Measurements from ENCODE around the gene MAPK8IP1.

MAPK8IP1 gene

DNA sequence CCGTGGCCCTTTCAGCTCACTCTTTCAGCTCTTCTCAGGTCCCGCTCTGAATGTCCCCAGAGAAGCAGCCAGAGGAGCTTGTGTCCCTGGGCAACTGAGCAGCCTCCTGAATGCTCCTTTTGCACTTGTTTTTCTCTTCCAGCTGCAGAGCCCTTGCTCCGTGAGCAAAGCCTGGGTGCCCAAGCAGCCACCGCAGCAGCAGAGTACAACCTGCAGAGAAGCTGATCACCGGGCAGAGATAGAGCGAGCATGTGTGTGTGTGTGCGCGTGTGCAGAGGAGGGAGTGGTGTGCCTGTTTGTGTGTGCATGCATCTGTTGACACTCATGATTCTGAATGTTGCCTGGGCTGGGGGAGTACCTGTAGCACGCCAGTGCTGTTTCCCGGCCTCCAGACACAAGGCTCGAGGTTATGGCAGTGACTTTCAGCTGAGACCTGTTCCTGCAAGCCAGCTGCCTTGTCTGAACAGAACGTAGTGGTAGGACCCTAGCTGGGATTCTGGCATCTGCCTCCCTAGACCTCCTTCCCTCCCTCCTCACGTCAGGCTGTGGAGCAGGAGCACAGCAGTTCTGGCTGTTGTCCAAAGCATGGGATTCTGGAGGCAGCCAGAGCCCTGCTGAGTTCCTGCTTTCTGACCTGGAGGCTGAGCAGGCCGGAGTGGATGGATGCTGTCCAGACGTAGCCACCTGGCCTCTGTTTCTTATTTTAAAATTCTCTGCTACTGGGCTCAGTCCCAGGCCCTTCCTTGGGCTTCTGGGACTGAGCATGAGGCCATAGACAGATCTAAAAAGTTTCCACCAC is 4.5 kb upstream of the MAPK8IP1 start:
- Histone ChIP-seq H3K4me3 (no peak overlapping the region), H3K36me3 (peaks cover 30 to 66% (median 59%) of the 10 kb centered on the region in 3 donors), H3K27me3 (no peaks in the 10 kb centered on the region), H3K9me3 (no peaks in the 10 kb centered on the region), H3K27ac (no peak overlapping the region), H3K4me1 (peaks cover 0 to 10% (median 6%) of the 10 kb centered on the region in 4 donors)
- DNase-seq: no peak
- intact Hi-C loops (cut with DNase I; ENCODE audit: low total_unique reads): no loop called here
- TF ChIP-seq, protein P1, sequence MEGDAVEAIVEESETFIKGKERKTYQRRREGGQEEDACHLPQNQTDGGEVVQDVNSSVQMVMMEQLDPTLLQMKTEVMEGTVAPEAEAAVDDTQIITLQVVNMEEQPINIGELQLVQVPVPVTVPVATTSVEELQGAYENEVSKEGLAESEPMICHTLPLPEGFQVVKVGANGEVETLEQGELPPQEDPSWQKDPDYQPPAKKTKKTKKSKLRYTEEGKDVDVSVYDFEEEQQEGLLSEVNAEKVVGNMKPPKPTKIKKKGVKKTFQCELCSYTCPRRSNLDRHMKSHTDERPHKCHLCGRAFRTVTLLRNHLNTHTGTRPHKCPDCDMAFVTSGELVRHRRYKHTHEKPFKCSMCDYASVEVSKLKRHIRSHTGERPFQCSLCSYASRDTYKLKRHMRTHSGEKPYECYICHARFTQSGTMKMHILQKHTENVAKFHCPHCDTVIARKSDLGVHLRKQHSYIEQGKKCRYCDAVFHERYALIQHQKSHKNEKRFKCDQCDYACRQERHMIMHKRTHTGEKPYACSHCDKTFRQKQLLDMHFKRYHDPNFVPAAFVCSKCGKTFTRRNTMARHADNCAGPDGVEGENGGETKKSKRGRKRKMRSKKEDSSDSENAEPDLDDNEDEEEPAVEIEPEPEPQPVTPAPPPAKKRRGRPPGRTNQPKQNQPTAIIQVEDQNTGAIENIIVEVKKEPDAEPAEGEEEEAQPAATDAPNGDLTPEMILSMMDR (IDR thresholded peaks at IDR 0.05): no peak

DNA sequence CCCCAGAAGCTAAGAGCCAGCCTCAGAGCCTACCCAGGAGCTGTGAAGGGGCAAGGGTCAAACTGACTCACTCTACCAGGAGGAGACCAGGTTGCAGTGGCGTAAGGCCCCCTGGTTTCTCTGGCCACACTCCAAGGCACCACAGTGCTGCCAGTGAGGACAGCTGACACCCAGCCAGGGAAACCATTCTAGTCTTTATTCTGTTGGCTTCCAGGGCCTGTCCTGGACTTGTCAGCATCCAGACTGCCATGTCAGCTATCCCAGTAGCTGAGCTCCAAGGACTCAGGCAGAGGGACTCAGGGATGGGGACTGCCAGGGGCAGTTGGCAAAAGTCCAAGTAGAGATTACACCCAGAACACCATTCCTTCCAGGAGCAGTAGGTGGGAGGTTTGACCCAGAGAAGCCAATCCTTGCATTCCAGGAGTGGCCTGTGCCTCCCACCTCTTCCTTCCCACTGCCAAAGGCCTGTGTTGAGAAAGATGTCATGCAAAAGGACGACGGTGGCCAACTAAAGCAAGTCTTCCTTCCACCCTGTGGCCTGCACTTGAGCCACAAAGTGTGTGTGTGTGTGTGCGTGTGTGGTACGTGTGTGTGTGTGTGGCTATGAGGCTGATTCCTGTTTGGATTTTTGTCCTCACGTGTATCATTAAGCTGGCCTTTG is 3.6 kb upstream of the MAPK8IP1 start:
- intact Hi-C loops (cut with DNase I; ENCODE audit: low total_unique reads): no loop called here
- no peak overlapping the region for H3K27ac ChIP-seq
- no peaks in the 10 kb centered on the region for H3K9me3 ChIP-seq
- H3K4me1 ChIP-seq: peaks cover 0 to 12% (median 7%) of the 10 kb centered on the region in 4 donors
- DNase-seq: no peak
- peaks cover 30 to 57% (median 50%) of the 10 kb centered on the region in 3 donors for H3K36me3 ChIP-seq
- no peaks in the 10 kb centered on the region for H3K27me3 ChIP-seq
- TF ChIP-seq, protein P1 (IDR thresholded peaks at IDR 0.05): no peak
- H3K4me3 ChIP-seq: no peak overlapping the region

DNA sequence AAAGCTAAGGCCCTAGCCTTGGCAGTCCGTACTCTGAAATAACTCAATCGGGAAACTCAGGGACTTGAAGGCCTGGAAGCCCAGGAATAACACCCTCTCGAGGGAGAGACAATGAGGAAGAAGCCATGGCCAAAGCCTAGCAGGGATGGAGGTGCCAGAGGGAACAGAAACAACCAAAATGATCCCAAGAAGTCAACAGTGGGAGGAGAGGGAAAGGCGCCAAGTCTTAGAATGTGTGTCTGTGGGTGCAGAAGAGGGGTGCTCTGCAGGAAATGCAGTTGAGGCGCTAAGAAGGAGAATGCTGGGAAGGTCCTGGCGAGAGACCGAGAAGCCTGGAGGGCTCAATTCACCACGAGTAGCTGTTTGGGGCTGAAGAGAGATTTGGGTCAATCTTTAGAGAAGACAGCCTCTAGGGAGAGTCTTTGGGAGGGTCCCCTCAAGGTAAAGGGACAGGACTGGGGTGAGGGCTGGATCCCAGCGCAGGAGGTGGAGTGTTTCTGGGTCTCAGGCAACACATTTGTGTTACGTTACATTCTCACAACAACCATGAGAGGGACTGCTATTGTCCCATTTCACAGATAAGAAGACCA is 760 bp upstream of the MAPK8IP1 start:
- DNase-seq: no peak
- H3K4me1 ChIP-seq: peaks cover 0 to 12% (median 7%) of the 10 kb centered on the region in 4 donors
- H3K4me3 ChIP-seq: no peak overlapping the region
- peaks cover 18 to 32% (median 32%) of the 10 kb centered on the region in 3 donors for H3K36me3 ChIP-seq
- intact Hi-C loops (cut with DNase I; ENCODE audit: low total_unique reads): no loop called here
- no peaks in the 10 kb centered on the region for H3K27me3 ChIP-seq
- H3K27ac ChIP-seq: no peak overlapping the region
- H3K9me3 ChIP-seq: no peaks in the 10 kb centered on the region
- TF ChIP-seq, protein P1 (IDR thresholded peaks at IDR 0.05): no peak

DNA sequence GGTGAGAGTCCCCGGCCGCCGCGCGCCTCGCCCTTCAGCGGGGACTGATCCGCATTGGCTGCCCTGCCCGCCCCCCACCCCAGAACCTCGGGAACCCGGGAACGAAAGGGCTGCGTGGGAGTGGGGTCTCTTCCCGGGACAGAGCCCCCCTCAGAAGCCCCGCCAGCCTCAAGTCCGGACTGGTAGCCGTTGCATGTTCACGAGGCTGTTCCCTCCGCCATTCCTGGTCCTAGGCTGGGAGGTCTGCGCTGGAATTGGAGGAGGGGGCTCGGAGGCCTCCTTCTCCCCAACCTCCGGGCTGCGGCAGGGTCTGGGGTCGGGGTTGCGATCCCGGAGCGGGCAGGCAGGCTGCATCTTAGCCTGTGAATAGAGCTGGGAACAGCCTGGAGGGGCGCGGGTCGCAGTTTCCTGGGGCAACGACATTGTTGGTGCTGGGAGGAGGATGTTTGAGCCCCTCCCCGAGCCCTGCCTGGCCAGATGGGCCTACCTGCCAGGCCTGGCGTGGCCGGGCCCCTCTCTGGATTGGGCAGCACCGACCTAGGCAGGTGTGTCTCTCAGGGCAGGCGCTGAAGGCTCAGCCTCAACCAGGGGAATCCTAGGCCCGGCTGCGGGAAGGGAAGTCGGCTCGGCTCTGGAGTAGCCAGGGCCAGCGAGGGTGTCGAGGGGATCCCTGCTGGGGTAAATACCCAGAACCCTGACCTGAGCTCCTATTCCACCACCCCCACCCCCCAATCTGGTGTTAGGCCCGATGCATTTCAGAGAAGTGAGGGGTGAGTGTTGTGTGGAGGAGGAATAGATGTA is 670 bp downstream of the MAPK8IP1 start:
- TF ChIP-seq, protein P1 (IDR thresholded peaks at IDR 0.05): no peak
- Histone ChIP-seq H3K27me3 (no peaks in the 10 kb centered on the region), H3K4me3 (peak overlapping the region; percentile 43 to 60), H3K36me3 (peaks cover 9 to 19% (median 17%) of the 10 kb centered on the region in 3 donors), H3K27ac (no peak overlapping the region), H3K9me3 (no peaks in the 10 kb centered on the region), H3K4me1 (peaks cover 0 to 12% (median 7%) of the 10 kb centered on the region in 4 donors)
- intact Hi-C loops (cut with DNase I; ENCODE audit: low total_unique reads): no loop called here
- no peak for DNase-seq

DNA sequence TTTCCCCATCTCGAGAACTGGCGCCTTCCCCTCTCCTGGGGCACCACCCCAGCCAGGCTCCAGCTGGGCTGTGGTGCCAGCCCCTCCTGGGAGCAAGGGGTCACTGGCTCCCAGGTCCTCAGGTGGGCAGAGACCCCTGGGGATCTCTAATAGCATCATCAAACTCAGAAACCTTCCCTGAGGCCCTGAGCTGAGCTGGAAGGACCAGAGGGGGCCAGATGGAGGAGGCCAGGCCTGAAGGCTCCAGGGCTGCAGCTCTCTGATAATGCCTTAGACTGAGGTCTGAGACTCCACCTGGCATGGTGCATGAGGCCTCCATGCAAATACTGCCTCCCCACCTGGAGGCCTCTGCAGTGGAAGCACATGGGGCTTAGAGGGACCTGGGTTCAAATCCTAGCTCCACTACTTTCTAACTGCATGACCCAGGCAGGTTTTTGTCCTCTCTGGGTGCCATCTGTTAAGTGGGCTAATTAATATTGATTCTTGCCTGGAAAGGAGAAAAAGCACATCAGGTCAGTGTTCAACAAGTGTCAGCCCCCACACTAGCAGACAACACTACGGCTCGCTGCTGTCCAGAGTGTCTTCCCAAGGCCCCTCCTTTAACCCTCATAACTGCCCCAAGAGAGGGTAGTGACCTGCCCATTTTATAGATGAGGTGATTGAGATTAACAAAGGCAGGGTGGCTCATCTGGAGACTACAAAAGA is 1.5 kb downstream of the MAPK8IP1 start:
- no peaks in the 10 kb centered on the region for H3K27me3 ChIP-seq
- TF ChIP-seq, protein P1 (IDR thresholded peaks at IDR 0.05): no peak
- H3K4me1 ChIP-seq: peaks cover 0 to 12% (median 7%) of the 10 kb centered on the region in 4 donors
- H3K27ac ChIP-seq: no peak overlapping the region
- intact Hi-C loops (cut with DNase I; ENCODE audit: low total_unique reads): no loop called here
- DNase-seq: no peak
- H3K9me3 ChIP-seq: no peaks in the 10 kb centered on the region
- peaks cover 2 to 10% (median 9%) of the 10 kb centered on the region in 3 donors for H3K36me3 ChIP-seq
- no peak overlapping the region for H3K4me3 ChIP-seq

Data from tibial artery (tissue), 4 donors.